Measurements from ENCODE around the gene TTC32. TPM values are rescaled to one million over a fixed set of nuclear protein-coding genes. Genes with fewer than 3 reads are reported as not detected.

The TTC32 gene
- total and polyA plus RNA-seq, 2 experiments from 2014 or later = 4.6 to 17.0 TPM

GRCh38 chr2:19937004-19937403 lies 35.2 kb upstream of the TTC32 start:
- ATAC-seq (no peak), DNase-seq (ENCODE audit: low spot score) (no peak)
- Histone ChIP-seq H2AFZ (no peak overlapping the region), H3K79me2 (replicated peaks; ENCODE audit: insufficient read depth) (no peaks in the 10 kb centered on the region), H4K20me1 (replicated peaks; ENCODE audit: insufficient read depth) (no peaks in the 10 kb centered on the region; the same call in 1 of the 2 replicates), H3F3A (replicated peaks; ENCODE audit: low read depth) (no peaks in the 10 kb centered on the region), H3K4me3 (no peak overlapping the region), H3K4me1 (ENCODE audit: insufficient read depth) (no peaks in the 10 kb centered on the region), H3K27me3 (ENCODE audit: insufficient read depth) (no peaks in the 10 kb centered on the region), H3K9me2 (ENCODE audit: insufficient read depth) (no peaks in the 10 kb centered on the region), H3K4me2 (no peak overlapping the region), H3K36me3 (ENCODE audit: insufficient read depth) (peaks cover 25% of the 10 kb centered on the region; the same call in 1 of the 2 replicates), H3K27ac (ENCODE audit: low read depth) (no peak overlapping the region)
- Mint-ChIP-seq H3K36me3 (ENCODE audit: low read depth) (peaks cover 34% of the 10 kb centered on the region), H3K4me3 (no peak overlapping the region), H3K27me3 (ENCODE audit: insufficient read depth, low read depth, poor library complexity) (no peaks in the 10 kb centered on the region), H3K27ac (no peak overlapping the region), H3K4me1 (no peaks in the 10 kb centered on the region), H3K9me3 (no peaks in the 10 kb centered on the region)
- TF ChIP-seq REST (IDR thresholded peaks at IDR 0.05; ENCODE audit: unreplicated experiment) = no peak

- DNase-seq (ENCODE audit: low spot score) = no peak
- H3K27me3 Mint-ChIP-seq (ENCODE audit: insufficient read depth, low read depth, poor library complexity) = no peaks in the 10 kb centered on the region
- Histone ChIP-seq H3K4me1 (ENCODE audit: insufficient read depth) (no peaks in the 10 kb centered on the region), H3K4me3 (no peak overlapping the region), H3K36me3 (ENCODE audit: insufficient read depth) (peaks cover 29% of the 10 kb centered on the region; the same call in 1 of the 2 replicates), H3F3A (replicated peaks; ENCODE audit: low read depth) (no peaks in the 10 kb centered on the region), H3K4me2 (no peak overlapping the region), H3K27me3 (ENCODE audit: insufficient read depth) (no peaks in the 10 kb centered on the region), H3K27ac (ENCODE audit: low read depth) (no peak overlapping the region), H2AFZ (no peak overlapping the region), H3K79me2 (replicated peaks; ENCODE audit: insufficient read depth) (no peaks in the 10 kb centered on the region), H4K20me1 (replicated peaks; ENCODE audit: insufficient read depth) (no peaks in the 10 kb centered on the region; the same call in 1 of the 2 replicates), H3K9me2 (ENCODE audit: insufficient read depth) (no peaks in the 10 kb centered on the region)
- H3K4me3 Mint-ChIP-seq = no peak overlapping the region
- H3K36me3 Mint-ChIP-seq (ENCODE audit: low read depth) = peaks cover 38% of the 10 kb centered on the region
- no peaks in the 10 kb centered on the region for H3K4me1 Mint-ChIP-seq
- no peaks in the 10 kb centered on the region for H3K9me3 Mint-ChIP-seq
- ATAC-seq = no peak
- H3K27ac Mint-ChIP-seq = no peak overlapping the region
- no peak for TF ChIP-seq REST (IDR thresholded peaks at IDR 0.05; ENCODE audit: unreplicated experiment)
These were observed 34.4 kb upstream of the TTC32 start for GRCh38 chr2:19936203-19936602.
